ENCODE data around the gene IL24.
"Not testable (repeated sequence)": the region's sequence is repeated elsewhere in the genome, so short reads cannot be mapped to it uniquely, and the experiment has no call there.

IL24 gene, protein sequence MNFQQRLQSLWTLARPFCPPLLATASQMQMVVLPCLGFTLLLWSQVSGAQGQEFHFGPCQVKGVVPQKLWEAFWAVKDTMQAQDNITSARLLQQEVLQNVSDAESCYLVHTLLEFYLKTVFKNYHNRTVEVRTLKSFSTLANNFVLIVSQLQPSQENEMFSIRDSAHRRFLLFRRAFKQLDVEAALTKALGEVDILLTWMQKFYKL

GRCh38 chr1:206897175-206897574 is at the start of gene IL24:
Gene IL24 (plus strand): TSS chr1:206897443. CDS start chr1:206897833, 390 bp downstream.
- FAIRE-seq = no peak

DNA sequence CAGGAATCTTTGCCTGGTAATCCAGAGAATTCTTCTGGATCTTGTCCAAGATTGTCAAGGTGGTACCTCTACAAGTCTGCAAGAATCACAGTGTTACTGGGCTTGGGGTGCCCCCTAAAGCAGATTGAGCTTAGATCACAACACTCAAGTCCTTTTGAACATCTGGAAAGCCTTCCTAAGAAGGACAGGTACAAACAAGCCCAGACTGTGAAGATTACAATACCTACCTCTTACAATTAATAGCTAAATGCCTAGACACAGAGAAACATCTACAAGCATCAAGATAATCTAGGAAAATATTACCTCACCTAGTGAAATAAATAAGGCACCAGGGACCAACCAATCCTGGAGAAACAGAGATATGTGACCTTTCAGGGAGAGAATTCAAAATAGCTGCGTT is 49.3 kb upstream of the IL24 start:
- no peak for FAIRE-seq

DNA sequence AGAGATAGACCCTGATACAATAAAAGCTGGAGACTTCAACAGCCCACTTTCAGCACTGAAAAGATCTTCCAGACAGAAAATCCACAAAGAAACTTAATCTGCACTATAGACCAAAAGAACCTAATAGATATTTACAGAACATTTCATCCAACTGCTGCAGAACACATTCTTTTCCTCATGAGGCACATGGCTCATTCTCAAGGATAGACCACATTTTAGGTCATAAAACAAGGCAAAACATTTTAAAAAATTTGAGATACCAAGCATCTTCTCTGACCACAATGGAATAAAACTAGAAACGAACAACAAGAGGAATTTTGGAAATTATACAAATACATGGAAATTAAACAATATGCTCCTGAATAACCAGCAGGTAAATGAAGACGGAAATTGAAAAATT is 46.8 kb upstream of the IL24 start:
- no peak for FAIRE-seq

- no peak for FAIRE-seq
Observed at GRCh38 chr1:206851341-206852010, 45.8 kb upstream of the IL24 start.

- not testable (repeated sequence) for FAIRE-seq
Observed at GRCh38 chr1:206852662-206853061, 44.6 kb upstream of the IL24 start.

DNA sequence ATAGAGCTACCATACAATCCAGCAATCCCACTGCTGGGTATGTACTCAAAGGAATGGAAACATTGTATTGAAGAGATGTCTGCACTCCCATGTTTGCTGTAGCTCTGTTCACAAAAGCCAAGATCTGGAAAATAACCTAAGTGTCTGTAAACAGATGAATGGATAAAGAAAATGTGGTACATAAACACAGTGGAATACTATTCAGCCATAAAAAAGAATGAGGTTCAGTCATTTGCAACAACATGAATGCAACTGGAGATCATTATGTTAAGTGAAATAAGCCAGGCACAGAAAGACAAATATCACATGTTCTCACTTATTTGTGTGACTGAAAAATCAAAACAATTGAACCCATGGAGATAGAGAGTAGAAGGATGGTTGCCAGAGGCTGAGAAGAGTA is 43.5 kb upstream of the IL24 start:
- not testable (repeated sequence) for FAIRE-seq

DNA sequence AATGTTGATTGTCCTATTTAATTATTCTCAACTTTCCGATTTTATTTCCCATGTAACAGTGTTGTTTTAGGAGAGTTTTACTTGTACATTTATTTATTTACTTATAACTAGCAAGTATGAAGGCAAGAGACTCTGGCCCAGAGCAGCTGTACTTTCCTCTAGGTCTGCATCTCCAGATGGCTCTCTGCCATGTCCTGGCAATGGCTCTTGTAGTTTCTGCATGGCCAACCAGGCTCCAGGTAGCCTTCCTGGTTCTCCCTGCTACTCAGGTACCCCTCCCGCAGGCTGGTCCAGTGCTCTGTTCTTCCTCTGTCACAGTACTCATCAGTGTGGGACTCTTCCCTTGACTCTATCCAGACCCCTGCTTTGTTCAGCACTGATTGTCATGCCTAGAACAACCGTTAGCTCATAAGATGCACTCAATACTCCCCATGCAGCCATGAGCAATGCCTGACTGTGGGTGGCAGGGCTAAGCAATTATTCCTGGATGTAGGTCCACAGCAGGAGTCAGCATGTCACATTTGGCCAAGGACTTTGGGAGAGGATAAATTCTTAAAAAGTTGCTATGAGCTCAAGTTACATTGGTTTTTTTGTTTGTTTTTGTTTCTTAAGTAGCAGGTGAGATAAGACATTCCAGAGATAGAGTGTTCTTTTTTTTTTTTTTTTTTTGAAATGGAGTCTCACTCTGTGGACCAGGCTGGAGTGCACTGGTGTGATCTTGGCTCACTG is 42.7 kb upstream of the IL24 start:
- no peak for FAIRE-seq

- FAIRE-seq = no peak
Observed at GRCh38 chr1:206855859-206856258, 41.4 kb upstream of the IL24 start.

- no peak for FAIRE-seq
Observed at GRCh38 chr1:206856674-206857464, 40.4 kb upstream of the IL24 start.

- FAIRE-seq = no peak
Observed at GRCh38 chr1:206859082-206859521, 38.1 kb upstream of the IL24 start.

DNA sequence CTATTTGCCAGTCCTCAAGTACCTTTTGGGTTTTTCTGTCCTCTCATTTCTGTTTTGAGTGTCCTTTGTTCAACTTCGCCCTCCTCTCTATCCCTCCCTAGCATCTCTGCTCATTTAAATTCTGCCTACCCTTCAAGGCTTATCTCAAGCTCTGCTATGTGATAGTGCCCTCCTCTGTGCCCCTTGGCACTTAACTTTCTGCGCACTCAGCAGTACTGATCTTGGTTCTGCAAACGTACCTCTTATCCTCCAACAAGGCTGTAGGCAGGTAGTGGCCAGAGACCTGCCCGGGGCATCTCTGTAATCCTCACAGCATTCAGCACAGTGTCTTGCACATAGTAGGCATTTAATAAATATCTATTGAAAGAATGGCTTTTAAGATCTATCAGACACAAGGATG is 37.1 kb upstream of the IL24 start:
- FAIRE-seq = no peak

DNA sequence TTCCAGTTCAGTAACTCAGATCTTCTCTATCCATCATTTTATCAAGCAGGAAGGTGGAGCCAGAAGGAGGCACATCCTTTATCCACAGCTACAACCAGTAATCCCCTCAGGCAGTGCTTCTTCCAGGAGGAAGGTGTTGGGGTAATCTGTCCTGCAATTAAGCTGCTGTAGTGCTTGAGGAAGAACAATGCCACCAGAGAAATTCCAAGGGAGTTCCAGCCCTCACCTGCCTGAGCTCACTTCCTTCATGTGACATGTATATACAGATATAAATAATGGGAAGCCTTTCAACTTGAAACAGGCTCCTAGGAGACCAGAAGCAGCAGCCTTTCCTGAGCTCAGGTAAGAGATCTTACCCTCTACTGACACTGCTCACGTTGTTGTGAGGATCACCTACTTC is 34.0 kb upstream of the IL24 start:
- FAIRE-seq = no peak

GRCh38 chr1:206864939-206865671 is 32.1 kb upstream of the IL24 start, which contains the start of gene IL20:
Gene IL20 (plus strand): TSS chr1:206865623. CDS start chr1:206865853, 230 bp downstream.
- no peak for FAIRE-seq

- no peak for FAIRE-seq
Observed at GRCh38 chr1:206866062-206866461, 31.2 kb upstream of the IL24 start.

- no peak for FAIRE-seq
Observed at GRCh38 chr1:206867239-206867638, 30.0 kb upstream of the IL24 start.

DNA sequence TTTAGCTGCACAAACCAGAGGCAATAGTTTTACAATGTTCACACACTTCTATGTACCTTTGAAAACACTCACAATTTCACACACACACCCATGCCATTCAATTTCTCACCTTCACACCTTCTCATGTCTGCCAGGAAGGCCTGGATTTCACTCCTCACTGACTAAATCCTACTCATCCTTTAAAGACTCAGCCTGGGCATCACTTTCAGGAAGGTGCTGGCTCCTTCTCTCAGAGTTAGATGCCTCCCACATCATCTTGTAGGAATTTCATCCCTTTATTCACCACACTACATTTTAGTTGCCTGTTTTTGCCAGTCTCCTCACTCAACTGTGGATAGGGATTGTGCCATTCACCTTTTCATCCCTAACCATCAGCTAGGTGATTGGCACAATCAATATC is 29.5 kb upstream of the IL24 start:
- no peak for FAIRE-seq

DNA sequence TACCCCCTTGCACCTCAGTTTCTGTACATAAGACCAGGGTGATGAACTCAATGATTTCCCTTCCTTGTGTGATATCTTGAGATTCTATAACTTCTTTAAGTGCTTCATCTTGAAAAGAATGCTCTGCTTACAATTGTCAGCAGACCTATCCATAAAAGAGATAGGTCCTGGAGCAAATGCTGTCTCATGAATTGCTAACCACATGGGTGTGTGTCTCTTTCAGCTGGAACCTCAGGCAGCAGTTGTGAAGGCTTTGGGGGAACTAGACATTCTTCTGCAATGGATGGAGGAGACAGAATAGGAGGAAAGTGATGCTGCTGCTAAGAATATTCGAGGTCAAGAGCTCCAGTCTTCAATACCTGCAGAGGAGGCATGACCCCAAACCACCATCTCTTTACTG is 29.0 kb upstream of the IL24 start:
- FAIRE-seq = no peak

- no peak for FAIRE-seq
Observed at GRCh38 chr1:206872139-206872538, 25.1 kb upstream of the IL24 start.

GRCh38 chr1:206873603-206874188 is 23.5 kb upstream of the IL24 start:
- no peak for FAIRE-seq

DNA sequence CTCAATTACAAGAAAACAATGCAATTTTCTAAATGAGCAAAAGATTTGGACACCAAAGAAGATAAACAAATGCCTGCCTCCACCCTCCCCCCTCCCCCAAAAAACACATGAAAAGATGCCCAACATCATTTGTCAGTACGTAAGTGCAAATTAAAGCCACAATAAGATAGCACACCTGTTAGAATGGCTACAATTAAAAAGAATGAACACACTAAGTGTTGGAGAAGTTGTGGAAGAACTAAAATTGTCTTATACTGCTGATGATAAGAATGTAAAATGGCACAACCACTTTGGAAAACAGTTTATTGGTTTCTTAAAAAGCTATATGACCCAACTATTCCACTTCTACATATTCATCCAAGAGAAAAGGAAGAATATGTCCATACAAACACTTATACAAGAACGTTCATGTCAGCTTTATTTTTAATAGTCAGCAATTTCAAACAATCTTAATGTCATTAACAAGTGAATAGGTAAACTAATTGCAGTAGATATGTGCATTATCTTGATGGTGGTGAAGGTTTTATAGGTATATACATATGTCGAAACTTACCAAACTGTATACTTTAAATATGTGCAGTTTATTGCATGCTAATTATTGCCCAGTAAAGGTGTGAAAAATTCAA is 21.4 kb upstream of the IL24 start:
- no peak for FAIRE-seq

- FAIRE-seq = no peak
Observed at GRCh38 chr1:206878456-206878855, 18.8 kb upstream of the IL24 start.

Data from colon (tissue), 2 donors.